ENCODE data around the gene INKA2.

The INKA2 gene

DNA sequence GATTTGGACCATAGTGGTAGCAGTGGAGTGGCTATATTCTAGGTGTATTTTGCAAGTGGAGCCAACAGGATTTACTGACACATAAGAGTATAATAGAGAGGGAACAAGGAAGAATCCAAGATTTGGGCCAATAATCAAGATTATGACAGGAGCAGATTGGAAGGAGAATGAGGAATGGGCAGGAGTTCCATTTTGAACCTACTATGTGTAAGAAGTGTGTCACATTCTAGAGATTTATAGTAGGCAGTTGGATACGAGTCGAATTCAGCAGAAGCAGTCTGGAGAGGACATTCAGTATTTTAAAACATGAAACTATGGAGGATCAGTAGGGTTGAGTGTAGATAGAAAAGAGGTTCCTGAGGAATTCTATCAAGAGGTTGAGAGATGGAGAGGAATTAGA lies 21.7 kb downstream of the INKA2 start:
- Histone ChIP-seq H3K4me1 (ENCODE audit: control insufficient read depth, insufficient read depth, low read length) (peaks cover 20% of the 10 kb centered on the region), H3K36me3 (ENCODE audit: insufficient read depth, low read length) (no peaks in the 10 kb centered on the region), H3K4me2 (ENCODE audit: low read length) (no peak overlapping the region), H3K9me3 (replicated peaks; ENCODE audit: low read length) (no peaks in the 10 kb centered on the region), H3K27me3 (ENCODE audit: control insufficient read depth, insufficient read depth, low read length) (no peaks in the 10 kb centered on the region), H3K4me3 (ENCODE audit: low read length) (no peak overlapping the region), H3K9ac (ENCODE audit: low read depth, low read length) (no peak overlapping the region)

DNA sequence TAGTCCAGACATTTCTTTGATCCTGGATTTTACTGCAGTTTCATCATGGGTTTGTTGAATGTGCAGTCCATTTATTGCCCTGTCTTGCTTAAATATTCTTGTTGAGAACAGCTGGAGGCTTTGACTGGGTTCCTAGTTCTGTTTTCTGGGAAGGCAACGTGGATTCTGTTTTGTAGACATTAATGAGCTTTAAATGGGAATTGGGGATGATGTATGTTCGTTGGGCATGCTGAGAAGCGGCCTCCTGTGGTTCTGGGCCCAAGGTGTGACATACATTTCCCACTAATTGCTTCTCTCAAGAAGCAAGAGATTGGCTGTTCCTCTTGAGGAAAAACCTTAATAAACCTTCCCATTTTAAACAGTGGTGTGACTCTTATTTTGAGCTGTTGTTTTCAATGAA lies 22.9 kb downstream of the INKA2 start:
- Histone ChIP-seq H3K9ac (ENCODE audit: low read depth, low read length) (no peak overlapping the region), H3K36me3 (ENCODE audit: insufficient read depth, low read length) (no peaks in the 10 kb centered on the region), H3K4me1 (ENCODE audit: control insufficient read depth, insufficient read depth, low read length) (peaks cover 9% of the 10 kb centered on the region), H3K9me3 (replicated peaks; ENCODE audit: low read length) (no peaks in the 10 kb centered on the region), H3K4me3 (ENCODE audit: low read length) (no peak overlapping the region), H3K4me2 (ENCODE audit: low read length) (no peak overlapping the region), H3K27me3 (ENCODE audit: control insufficient read depth, insufficient read depth, low read length) (no peaks in the 10 kb centered on the region)

DNA sequence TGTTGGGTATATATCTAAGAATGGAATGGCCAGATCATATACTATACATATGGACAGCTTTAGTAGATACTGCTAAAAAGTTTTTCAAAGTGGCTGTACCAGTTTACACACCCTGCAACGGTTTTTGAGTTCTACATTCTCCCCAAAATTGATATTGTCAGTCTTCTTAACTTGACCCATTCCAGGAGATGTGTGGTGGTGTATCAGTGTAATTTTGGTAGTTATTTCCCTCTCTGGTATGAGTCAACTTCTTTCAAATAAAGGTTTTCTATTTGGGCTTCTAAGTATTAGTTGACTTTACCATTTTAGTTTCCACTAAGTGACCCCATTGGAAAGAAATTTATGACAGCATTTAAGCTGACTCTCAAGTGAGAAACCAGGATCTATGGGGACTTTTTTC lies 29.2 kb downstream of the INKA2 start:
- H3K4me2 ChIP-seq (ENCODE audit: low read length), result no peak overlapping the region
- no peaks in the 10 kb centered on the region for H3K27me3 ChIP-seq (ENCODE audit: control insufficient read depth, insufficient read depth, low read length)
- no peak overlapping the region for H3K9ac ChIP-seq (ENCODE audit: low read depth, low read length)
- no peaks in the 10 kb centered on the region for H3K9me3 ChIP-seq (replicated peaks; ENCODE audit: low read length)
- no peak overlapping the region for H3K4me3 ChIP-seq (ENCODE audit: low read length)
- peaks cover 9% of the 10 kb centered on the region for H3K4me1 ChIP-seq (ENCODE audit: control insufficient read depth, insufficient read depth, low read length)
- H3K36me3 ChIP-seq (ENCODE audit: insufficient read depth, low read length), result peaks cover 20% of the 10 kb centered on the region

DNA sequence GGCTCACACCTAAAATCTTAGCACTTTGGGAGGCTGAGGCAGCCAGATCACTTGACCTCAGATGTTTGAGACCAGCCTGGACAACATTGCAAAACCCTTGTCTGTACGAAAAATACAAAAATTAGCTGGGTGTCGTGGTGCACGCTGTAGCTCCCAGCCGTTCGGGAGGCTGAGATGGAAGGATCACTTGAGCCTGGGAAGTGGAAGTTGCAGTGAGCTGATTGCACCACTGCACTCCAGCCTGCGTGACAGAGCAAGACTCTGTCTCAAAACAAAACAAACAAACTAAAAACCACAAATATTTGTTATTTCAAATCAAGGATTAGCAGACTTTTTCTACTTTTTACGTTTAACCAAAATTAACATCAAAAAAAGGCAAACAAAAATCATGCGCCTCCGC lies 31.3 kb downstream of the INKA2 start:
- Histone ChIP-seq H3K27me3 (ENCODE audit: control insufficient read depth, insufficient read depth, low read length) (no peaks in the 10 kb centered on the region), H3K36me3 (ENCODE audit: insufficient read depth, low read length) (peaks cover 33% of the 10 kb centered on the region), H3K4me2 (ENCODE audit: low read length) (no peak overlapping the region), H3K9ac (ENCODE audit: low read depth, low read length) (no peak overlapping the region), H3K4me1 (ENCODE audit: control insufficient read depth, insufficient read depth, low read length) (peaks cover 9% of the 10 kb centered on the region), H3K9me3 (replicated peaks; ENCODE audit: low read length) (no peaks in the 10 kb centered on the region), H3K4me3 (ENCODE audit: low read length) (no peak overlapping the region)

DNA sequence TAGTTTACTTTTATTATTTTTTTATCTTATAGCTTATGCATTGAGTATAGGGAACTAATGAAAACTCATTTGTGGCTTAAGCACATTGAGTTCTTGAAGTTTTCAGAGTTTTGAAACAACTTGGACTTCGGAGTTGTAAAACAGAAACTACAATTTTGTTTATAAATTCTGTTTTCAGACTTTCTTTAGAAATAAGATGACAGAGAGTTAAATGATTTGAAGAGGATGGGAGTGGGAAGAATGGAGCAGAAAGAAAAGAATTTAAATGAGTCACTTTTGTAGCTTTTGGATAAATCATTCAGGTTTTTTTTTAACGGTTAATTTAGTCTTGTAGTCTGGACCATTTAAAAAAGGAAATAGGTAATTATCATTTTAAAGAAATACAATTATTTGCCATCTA lies 32.3 kb downstream of the INKA2 start:
- no peaks in the 10 kb centered on the region for H3K9me3 ChIP-seq (replicated peaks; ENCODE audit: low read length)
- H3K4me1 ChIP-seq (ENCODE audit: control insufficient read depth, insufficient read depth, low read length), result peaks cover 9% of the 10 kb centered on the region
- H3K27me3 ChIP-seq (ENCODE audit: control insufficient read depth, insufficient read depth, low read length), result no peaks in the 10 kb centered on the region
- no peak overlapping the region for H3K4me2 ChIP-seq (ENCODE audit: low read length)
- H3K9ac ChIP-seq (ENCODE audit: low read depth, low read length), result no peak overlapping the region
- peaks cover 37% of the 10 kb centered on the region for H3K36me3 ChIP-seq (ENCODE audit: insufficient read depth, low read length)
- no peak overlapping the region for H3K4me3 ChIP-seq (ENCODE audit: low read length)

DNA sequence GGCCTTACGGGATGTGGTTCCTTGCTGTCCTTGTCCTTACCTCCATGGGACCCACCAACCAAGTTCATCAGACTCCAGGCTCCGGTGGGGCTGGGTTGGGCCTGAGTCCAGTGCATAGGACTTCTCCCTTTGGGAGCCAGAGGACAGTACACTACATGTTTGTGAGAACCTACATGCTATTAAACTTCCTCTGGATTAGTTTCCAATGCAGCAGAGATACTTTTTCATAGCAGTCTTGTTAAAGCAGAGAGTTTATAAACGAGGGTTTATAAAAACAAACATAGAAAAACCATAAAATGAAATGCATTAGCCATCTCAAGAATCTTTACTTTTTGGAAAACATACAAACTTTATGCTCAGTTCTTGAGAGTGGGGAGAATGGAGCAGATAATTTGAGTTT lies 33.4 kb downstream of the INKA2 start:
- peaks cover 43% of the 10 kb centered on the region for H3K36me3 ChIP-seq (ENCODE audit: insufficient read depth, low read length)
- no peak overlapping the region for H3K4me3 ChIP-seq (ENCODE audit: low read length)
- peaks cover 9% of the 10 kb centered on the region for H3K4me1 ChIP-seq (ENCODE audit: control insufficient read depth, insufficient read depth, low read length)
- H3K27me3 ChIP-seq (ENCODE audit: control insufficient read depth, insufficient read depth, low read length), result no peaks in the 10 kb centered on the region
- H3K9ac ChIP-seq (ENCODE audit: low read depth, low read length), result no peak overlapping the region
- H3K9me3 ChIP-seq (replicated peaks; ENCODE audit: low read length), result no peaks in the 10 kb centered on the region
- no peak overlapping the region for H3K4me2 ChIP-seq (ENCODE audit: low read length)

DNA sequence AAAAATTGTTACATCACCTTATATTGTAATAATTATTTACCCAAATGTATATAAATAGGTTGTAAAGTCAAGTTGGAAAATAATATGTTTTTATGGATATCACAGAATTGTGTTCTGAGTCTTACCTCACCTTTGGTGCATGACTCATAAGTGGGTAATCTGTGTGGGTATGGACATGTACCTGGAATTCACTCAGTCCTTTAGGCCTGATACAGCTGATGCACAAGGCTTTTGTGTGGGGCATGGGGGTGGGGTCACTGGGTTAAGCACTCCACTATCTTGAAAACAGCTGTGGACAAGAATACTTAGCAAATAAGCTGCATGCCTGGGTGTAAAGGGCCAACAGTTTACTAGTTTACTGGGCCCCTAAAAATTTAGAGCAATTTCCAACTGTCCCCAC lies 34.4 kb downstream of the INKA2 start:
- peaks cover 9% of the 10 kb centered on the region for H3K4me1 ChIP-seq (ENCODE audit: control insufficient read depth, insufficient read depth, low read length)
- H3K27me3 ChIP-seq (ENCODE audit: control insufficient read depth, insufficient read depth, low read length), result no peaks in the 10 kb centered on the region
- H3K9me3 ChIP-seq (replicated peaks; ENCODE audit: low read length), result no peaks in the 10 kb centered on the region
- no peak overlapping the region for H3K4me3 ChIP-seq (ENCODE audit: low read length)
- no peak overlapping the region for H3K9ac ChIP-seq (ENCODE audit: low read depth, low read length)
- H3K4me2 ChIP-seq (ENCODE audit: low read length), result no peak overlapping the region
- peaks cover 54% of the 10 kb centered on the region for H3K36me3 ChIP-seq (ENCODE audit: insufficient read depth, low read length)

DNA sequence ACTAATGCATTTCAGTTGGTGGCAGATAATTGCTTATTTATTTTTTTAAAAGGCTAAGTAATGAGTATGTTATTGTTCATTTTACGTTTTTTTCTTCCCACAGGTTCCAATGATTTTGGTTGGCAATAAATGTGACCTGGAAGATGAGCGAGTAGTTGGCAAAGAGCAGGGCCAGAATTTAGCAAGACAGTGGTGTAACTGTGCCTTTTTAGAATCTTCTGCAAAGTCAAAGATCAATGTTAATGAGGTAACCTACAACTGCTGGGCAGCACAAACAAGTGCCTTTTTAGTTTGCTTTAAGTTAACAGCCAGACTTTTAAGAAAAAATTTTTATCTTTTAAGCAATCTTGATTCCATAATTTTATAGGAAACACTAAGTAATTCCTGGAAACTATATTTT lies 35.0 kb downstream of the INKA2 start:
- H3K36me3 ChIP-seq (ENCODE audit: insufficient read depth, low read length), result peaks cover 53% of the 10 kb centered on the region

DNA sequence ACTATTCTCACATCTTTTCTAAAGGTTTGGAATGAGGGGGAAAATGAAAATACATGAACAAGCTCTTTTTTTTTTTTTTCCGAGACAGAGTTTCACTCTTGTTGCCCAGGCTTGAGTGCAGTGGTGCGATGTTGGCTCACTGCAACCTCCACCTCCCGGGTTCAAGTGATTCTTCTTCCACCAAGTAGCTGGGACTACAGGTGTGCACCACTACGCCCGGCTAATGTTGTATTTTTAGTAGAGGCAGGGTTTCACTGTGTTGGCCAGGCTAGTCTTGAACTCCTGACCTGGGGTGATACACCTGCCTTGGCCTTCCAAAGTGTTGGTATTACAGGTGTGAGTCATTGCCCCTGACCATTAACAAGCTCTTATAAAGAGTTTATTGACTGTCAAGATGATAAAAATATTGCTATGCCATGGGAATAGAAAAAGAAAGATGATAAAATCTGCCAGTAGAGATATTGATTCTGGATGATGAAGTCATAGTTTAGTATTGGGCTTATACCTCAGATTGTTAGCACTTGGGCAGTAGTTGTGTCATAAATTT lies 36.6 kb downstream of the INKA2 start:
- no peaks in the 10 kb centered on the region for H3K27me3 ChIP-seq (ENCODE audit: control insufficient read depth, insufficient read depth, low read length)

More for the DNA sequence above, 35.0 kb downstream of the INKA2 start:
- Histone ChIP-seq H3K4me1 (ENCODE audit: control insufficient read depth, insufficient read depth, low read length) (peaks cover 9% of the 10 kb centered on the region), H3K27me3 (ENCODE audit: control insufficient read depth, insufficient read depth, low read length) (no peaks in the 10 kb centered on the region), H3K9me3 (replicated peaks; ENCODE audit: low read length) (no peaks in the 10 kb centered on the region), H3K9ac (ENCODE audit: low read depth, low read length) (no peak overlapping the region), H3K4me3 (ENCODE audit: low read length) (no peak overlapping the region), H3K4me2 (ENCODE audit: low read length) (no peak overlapping the region)

DNA sequence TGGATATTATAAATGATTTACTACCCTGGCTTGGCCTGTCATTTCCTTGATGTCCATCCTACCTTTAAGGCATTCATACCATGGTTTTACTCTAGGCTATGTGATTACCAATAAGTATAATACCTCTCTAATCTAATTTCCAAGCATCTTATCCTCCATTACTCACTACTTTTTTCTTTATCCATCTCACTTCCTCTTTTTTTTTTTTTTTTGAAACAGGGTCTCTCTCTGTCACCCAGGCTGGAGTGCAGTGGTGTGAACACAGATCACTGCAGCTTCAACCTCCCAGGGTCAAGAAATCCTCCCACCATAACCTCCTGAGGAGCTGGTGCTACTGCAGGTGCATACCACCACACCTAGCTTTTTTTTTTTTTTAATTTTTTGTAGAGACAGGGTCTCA lies 39.9 kb downstream of the INKA2 start:
- H3K4me2 ChIP-seq (ENCODE audit: low read length), result no peak overlapping the region
- H3K4me3 ChIP-seq (ENCODE audit: low read length), result no peak overlapping the region
- H3K9ac ChIP-seq (ENCODE audit: low read depth, low read length), result no peak overlapping the region
- H3K36me3 ChIP-seq (ENCODE audit: insufficient read depth, low read length), result peaks cover 44% of the 10 kb centered on the region
- H3K9me3 ChIP-seq (replicated peaks; ENCODE audit: low read length), result no peaks in the 10 kb centered on the region
- H3K4me1 ChIP-seq (ENCODE audit: control insufficient read depth, insufficient read depth, low read length), result no peaks in the 10 kb centered on the region
- no peaks in the 10 kb centered on the region for H3K27me3 ChIP-seq (ENCODE audit: control insufficient read depth, insufficient read depth, low read length)

More for the DNA sequence above, 36.6 kb downstream of the INKA2 start:
- Histone ChIP-seq H3K4me3 (ENCODE audit: low read length) (no peak overlapping the region), H3K9me3 (replicated peaks; ENCODE audit: low read length) (no peaks in the 10 kb centered on the region), H3K36me3 (ENCODE audit: insufficient read depth, low read length) (peaks cover 50% of the 10 kb centered on the region), H3K4me1 (ENCODE audit: control insufficient read depth, insufficient read depth, low read length) (peaks cover under 1% of the 10 kb centered on the region), H3K9ac (ENCODE audit: low read depth, low read length) (no peak overlapping the region), H3K4me2 (ENCODE audit: low read length) (no peak overlapping the region)

DNA sequence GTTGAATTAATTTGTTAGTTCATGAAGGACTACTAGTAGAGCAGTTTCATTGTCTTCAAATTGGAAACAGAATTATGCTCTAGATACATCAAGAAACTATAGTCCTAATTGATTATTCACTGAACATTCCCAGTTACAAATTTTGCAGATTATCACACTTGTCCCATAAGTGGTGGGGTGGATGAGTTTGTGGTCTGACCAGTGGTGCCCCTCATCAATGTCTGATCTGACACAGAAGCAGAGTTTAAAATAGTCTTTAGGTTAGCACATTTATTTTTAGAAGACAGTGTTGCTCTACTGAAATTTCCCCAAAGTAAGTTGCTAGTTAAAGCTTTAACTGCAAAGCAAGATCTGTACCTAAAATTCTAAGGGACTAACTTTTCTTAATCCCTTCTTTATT lies 42.9 kb downstream of the INKA2 start:
- H3K4me1 ChIP-seq (ENCODE audit: control insufficient read depth, insufficient read depth, low read length), result no peaks in the 10 kb centered on the region
- H3K9me3 ChIP-seq (replicated peaks; ENCODE audit: low read length), result no peaks in the 10 kb centered on the region
- no peaks in the 10 kb centered on the region for H3K27me3 ChIP-seq (ENCODE audit: control insufficient read depth, insufficient read depth, low read length)
- H3K4me2 ChIP-seq (ENCODE audit: low read length), result no peak overlapping the region
- H3K4me3 ChIP-seq (ENCODE audit: low read length), result no peak overlapping the region
- H3K9ac ChIP-seq (ENCODE audit: low read depth, low read length), result no peak overlapping the region
- peaks cover 42% of the 10 kb centered on the region for H3K36me3 ChIP-seq (ENCODE audit: insufficient read depth, low read length)

DNA sequence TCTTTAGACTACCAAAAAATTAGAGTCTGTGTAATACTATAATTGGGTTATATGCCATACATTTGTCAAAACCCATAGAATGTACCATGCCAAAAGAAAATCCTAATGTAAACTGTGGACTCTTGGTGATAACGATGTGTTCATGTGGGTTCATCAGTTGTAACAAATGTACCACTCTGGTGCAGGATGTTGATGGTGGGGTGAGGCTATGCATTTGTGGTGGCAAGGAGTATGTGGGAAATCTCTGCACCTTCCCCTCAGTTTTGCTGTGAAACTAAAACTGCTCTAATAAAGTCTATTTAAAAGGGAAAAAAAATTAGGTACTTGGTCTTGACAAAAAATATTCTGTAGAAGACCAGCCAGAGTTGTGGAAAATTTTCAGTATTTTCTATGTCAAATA lies 43.4 kb downstream of the INKA2 start:
- no peak overlapping the region for H3K4me2 ChIP-seq (ENCODE audit: low read length)
- no peak overlapping the region for H3K9ac ChIP-seq (ENCODE audit: low read depth, low read length)
- H3K4me3 ChIP-seq (ENCODE audit: low read length), result no peak overlapping the region
- no peaks in the 10 kb centered on the region for H3K27me3 ChIP-seq (ENCODE audit: control insufficient read depth, insufficient read depth, low read length)
- H3K4me1 ChIP-seq (ENCODE audit: control insufficient read depth, insufficient read depth, low read length), result no peaks in the 10 kb centered on the region
- H3K36me3 ChIP-seq (ENCODE audit: insufficient read depth, low read length), result peaks cover 39% of the 10 kb centered on the region
- no peaks in the 10 kb centered on the region for H3K9me3 ChIP-seq (replicated peaks; ENCODE audit: low read length)

Data from skeletal muscle satellite cell (primary cell).